ENCODE data around the gene NEK2. TPM values are rescaled to one million over a fixed set of nuclear protein-coding genes. Genes with fewer than 3 reads are reported as not detected.
"Not testable (repeated sequence)": the region's sequence is repeated elsewhere in the genome, so short reads cannot be mapped to it uniquely, and the experiment has no call there.

NEK2 gene
- total RNA-seq, 3 donors from 2014 or later: 1.8 TPM; not detected in 2

DNA sequence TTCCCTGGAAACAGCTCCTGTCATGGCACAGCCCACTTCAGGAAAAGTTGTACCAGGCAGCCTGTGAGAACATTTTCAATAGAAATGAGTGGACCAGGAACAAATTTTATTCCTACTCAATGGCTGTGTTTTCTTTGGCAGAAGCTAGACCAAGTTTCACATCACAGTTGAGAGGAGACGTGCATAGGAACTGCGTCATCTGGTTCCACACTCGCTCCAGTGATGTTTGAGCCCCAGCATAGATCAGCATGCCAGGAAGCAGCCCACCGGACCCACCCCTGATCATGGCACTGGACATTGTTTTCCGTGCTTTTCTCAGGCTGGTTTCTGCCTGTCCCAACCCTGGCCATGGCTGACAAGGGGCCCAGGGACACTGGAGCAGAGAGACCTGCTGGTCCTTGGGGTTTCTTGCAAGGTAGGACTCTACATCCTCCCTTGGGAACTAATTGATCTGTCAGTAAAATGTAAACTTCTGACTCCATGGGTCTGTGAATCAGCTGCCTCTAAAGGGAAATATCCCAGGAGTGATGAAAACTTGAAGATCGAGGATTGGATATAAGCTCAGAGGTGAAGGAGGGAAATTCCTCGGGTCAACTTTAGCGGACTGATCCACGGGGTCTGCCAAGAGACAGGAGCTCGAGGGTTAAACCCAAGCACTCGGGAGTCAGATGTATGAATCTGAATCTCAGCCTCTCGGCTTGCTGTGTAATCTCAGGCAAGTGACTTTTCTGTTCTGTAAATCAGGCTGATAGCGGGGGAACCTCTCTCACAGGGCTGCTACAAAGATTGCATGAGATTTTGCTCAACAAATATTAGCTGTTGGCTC is 35.7 kb downstream of the NEK2 start:
- Histone ChIP-seq H3K4me3 (no peak overlapping the region), H3K27ac (no peak overlapping the region), H3K36me3 (no peaks in the 10 kb centered on the region), H3K9me3 (no peaks in the 10 kb centered on the region), H3K4me1 (no peaks in the 10 kb centered on the region), H3K27me3 (no peaks in the 10 kb centered on the region)
- TF ChIP-seq POLR2A (IDR thresholded peaks at IDR 0.05) (no peak), POLR2AphosphoS5 (IDR thresholded peaks at IDR 0.05) (no peak)
- TF ChIP-seq, protein P1, sequence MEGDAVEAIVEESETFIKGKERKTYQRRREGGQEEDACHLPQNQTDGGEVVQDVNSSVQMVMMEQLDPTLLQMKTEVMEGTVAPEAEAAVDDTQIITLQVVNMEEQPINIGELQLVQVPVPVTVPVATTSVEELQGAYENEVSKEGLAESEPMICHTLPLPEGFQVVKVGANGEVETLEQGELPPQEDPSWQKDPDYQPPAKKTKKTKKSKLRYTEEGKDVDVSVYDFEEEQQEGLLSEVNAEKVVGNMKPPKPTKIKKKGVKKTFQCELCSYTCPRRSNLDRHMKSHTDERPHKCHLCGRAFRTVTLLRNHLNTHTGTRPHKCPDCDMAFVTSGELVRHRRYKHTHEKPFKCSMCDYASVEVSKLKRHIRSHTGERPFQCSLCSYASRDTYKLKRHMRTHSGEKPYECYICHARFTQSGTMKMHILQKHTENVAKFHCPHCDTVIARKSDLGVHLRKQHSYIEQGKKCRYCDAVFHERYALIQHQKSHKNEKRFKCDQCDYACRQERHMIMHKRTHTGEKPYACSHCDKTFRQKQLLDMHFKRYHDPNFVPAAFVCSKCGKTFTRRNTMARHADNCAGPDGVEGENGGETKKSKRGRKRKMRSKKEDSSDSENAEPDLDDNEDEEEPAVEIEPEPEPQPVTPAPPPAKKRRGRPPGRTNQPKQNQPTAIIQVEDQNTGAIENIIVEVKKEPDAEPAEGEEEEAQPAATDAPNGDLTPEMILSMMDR (IDR thresholded peaks at IDR 0.05): no peak
- intact Hi-C loops (cut with DNase I; ENCODE audit: low total_unique reads): no loop called here
- DNase-seq (ENCODE audit: low spot score in 2 of 2): no peak

DNA sequence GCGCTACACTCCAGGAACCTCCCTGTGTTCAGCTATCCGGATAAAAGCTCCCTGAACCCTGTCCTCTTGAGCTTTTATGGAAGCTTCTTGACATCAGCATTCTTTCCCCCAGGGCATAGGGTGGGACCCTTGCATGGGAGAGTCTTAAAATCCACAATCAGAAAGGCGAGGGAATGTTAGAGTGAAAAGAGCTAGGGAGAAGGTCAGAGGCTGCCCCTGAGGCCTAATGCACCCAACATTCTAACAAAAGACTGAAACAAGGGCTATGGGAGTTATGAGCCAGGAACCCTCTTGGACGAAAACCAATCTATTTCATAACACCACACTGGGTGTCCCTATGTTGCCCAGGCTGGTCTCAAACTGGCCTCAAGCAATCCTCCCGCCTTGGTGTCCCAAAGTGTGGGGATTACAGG is 36.7 kb downstream of the NEK2 start:
- H3K27me3 ChIP-seq: no peaks in the 10 kb centered on the region
- DNase-seq (ENCODE audit: low spot score in 2 of 2): no peak
- intact Hi-C loops (cut with DNase I; ENCODE audit: low total_unique reads): no loop called here
- no peak overlapping the region for H3K4me3 ChIP-seq
- no peak overlapping the region for H3K27ac ChIP-seq
- no peaks in the 10 kb centered on the region for H3K36me3 ChIP-seq
- H3K9me3 ChIP-seq: no peaks in the 10 kb centered on the region
- no peaks in the 10 kb centered on the region for H3K4me1 ChIP-seq
- TF ChIP-seq, protein P1 (IDR thresholded peaks at IDR 0.05): no peak
- TF ChIP-seq POLR2A (IDR thresholded peaks at IDR 0.05) (no peak), POLR2AphosphoS5 (IDR thresholded peaks at IDR 0.05) (no peak)

- TF ChIP-seq, protein P1 (IDR thresholded peaks at IDR 0.05): no peak
- TF ChIP-seq POLR2A (IDR thresholded peaks at IDR 0.05): no peak
- TF ChIP-seq POLR2AphosphoS5 (IDR thresholded peaks at IDR 0.05): no peak
- Histone ChIP-seq H3K4me1 (no peaks in the 10 kb centered on the region), H3K27ac (no peak overlapping the region), H3K4me3 (no peak overlapping the region), H3K9me3 (no peaks in the 10 kb centered on the region), H3K27me3 (no peaks in the 10 kb centered on the region), H3K36me3 (no peaks in the 10 kb centered on the region)
- DNase-seq (ENCODE audit: low spot score in 2 of 2): no peak
- intact Hi-C loops (cut with DNase I; ENCODE audit: low total_unique reads): no loop called here
Observed at GRCh38 chr1:211638246-211638645, 37.2 kb downstream of the NEK2 start.

DNA sequence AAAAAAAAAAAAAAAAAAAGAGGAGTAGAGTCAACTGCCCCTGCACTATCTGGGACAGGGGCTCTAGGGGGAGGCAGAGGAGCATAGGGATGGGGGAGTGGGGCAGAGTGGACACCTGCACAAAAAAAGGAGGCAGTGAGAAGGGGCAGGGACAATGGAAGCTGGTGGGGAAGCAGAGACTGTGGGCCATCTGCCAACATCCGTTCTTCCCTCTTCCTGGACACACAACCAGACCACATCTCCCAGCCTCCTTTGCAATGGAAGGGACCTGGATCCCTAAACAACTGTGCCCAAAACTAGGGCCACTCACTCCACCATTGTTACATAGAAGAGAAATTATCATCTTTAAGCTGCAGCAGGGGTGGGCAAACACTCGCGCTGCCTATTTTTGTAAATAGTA is 38.4 kb downstream of the NEK2 start:
- intact Hi-C loops (cut with DNase I; ENCODE audit: low total_unique reads): no loop called here
- DNase-seq (ENCODE audit: low spot score in 2 of 2): no peak

GRCh38 chr1:211636575-211637029 is 38.8 kb downstream of the NEK2 start:
- DNase-seq (ENCODE audit: low spot score in 2 of 2); H3K36me3 ChIP-seq; H3K9me3 ChIP-seq; H3K27ac ChIP-seq; H3K4me1 ChIP-seq; H3K27me3 ChIP-seq; H3K4me3 ChIP-seq; intact Hi-C loops (cut with DNase I; ENCODE audit: low total_unique reads): not testable (repeated sequence)

More for the DNA sequence above, 38.4 kb downstream of the NEK2 start:
- Histone ChIP-seq H3K4me1 (peaks cover 0 to 4% of the 10 kb centered on the region in 2 donors), H3K36me3 (no peaks in the 10 kb centered on the region), H3K9me3 (no peaks in the 10 kb centered on the region), H3K27me3 (no peaks in the 10 kb centered on the region), H3K27ac (no peak overlapping the region), H3K4me3 (no peak overlapping the region)
- TF ChIP-seq POLR2A (IDR thresholded peaks at IDR 0.05): no peak
- TF ChIP-seq, protein P1 (IDR thresholded peaks at IDR 0.05): no peak
- TF ChIP-seq POLR2AphosphoS5 (IDR thresholded peaks at IDR 0.05): no peak

Data from breast epithelium (tissue), 4 donors.